ENCODE results near the gene CDADC1.

DNA sequence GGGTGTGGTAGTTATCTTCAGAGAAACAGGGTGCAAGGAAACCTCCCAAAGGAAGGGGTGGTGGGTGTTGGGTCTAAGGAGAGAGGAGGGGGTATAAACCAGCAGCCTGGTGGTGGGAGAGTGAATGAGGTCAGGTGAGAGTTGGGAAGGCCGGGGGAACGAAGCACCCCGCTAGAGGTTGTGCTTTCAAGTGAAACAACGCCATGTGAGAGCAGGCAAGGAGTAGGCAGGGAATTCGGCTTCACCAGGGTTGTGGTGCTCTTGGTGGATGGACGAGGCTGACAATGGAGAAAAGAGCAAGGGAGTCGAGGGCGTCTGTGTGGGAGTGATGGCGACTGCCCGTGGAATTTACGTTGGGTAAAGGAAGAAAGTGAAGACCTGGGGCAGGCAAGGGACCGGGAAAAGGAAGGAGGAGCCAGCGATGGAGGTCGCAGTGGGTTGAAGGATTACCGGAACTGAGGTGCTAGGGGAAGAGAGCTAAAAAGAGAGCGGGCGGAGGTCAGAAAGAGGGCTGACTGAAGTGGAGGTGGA, 29.7 kb upstream of the CDADC1 start:
- no peak for TF ChIP-seq EZH2 (IDR thresholded peaks at IDR 0.05; ENCODE audit: insufficient read depth, poor library complexity, severe bottlenecking)
- TF ChIP-seq EZH2phosphoT487 (IDR thresholded peaks at IDR 0.05; ENCODE audit: insufficient read depth, low read depth) = no peak

Measured in GM23248 (cell line).